DMS153 treated with DMSO at 0.1 percent for 48 hours (cell line): ENCODE results near the gene CARD19.
A peak's percentile ranks its signal among the peaks of the same experiment; 100 is the strongest.

Experiments used
- DNase-seq: peaks from one replicate; lab custom pipeline; 2025; ENCODE audit not compliant: unreplicated experiment; lab: John Stamatoyannopoulos, UW

The CARD19 gene

GRCh38 chr9:93117924-93118862 is 22.2 kb downstream of the CARD19 start:
- DNase-seq = no peak

DNA sequence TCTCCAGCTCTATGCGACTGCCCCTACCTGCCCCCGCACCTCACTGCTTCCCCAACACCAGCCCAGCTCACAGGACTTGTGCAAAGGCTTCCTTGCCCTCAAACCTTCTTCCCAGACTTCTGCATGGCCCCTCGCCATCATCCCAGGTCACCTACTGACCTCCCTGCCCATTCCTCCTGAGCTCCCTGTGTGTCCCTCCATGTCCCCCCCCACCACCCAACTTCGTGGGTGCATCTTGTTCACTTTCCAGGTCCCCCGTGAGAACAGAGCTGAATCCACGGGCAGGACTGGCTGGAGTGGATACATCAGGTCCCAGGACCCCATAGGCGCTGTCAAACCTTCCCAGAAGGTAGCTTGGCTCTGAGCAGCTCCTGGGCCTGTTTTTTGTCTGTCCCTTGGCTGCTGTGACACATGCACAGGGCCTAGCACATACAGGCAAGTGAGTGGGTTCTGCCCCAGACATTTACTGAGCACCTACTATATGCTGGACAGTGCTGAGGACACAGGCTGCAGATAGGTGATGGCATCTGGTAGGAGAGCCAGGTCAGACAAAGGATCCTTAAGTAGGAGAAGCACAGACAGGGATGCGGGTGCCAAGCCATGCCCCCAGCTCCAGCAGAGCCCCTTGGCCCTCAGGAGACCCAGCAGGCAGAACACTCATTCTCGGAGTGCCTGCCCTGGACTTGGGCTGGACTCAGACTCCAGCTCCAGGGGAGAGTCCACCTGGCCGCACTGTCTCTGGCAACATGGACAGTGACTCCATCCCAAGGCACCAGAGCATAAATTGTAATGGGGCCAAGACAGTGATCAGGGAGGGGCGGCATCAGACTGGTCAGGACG is 23.1 kb downstream of the CARD19 start:
- no peak for DNase-seq

DNA sequence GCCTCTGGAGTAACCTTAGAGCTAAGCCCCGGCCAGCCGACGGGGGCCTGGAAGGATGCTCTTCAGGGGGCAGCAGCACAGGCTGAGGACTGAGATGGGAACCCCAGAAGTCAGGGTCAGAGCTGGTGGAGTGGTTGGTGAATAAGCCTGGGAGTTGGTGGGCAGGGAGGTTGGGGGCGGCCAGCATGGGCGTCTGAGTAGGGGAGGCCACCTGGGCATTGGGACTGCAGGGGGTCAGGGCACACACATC is 23.6 kb downstream of the CARD19 start:
- DNase-seq = no peak

DNA sequence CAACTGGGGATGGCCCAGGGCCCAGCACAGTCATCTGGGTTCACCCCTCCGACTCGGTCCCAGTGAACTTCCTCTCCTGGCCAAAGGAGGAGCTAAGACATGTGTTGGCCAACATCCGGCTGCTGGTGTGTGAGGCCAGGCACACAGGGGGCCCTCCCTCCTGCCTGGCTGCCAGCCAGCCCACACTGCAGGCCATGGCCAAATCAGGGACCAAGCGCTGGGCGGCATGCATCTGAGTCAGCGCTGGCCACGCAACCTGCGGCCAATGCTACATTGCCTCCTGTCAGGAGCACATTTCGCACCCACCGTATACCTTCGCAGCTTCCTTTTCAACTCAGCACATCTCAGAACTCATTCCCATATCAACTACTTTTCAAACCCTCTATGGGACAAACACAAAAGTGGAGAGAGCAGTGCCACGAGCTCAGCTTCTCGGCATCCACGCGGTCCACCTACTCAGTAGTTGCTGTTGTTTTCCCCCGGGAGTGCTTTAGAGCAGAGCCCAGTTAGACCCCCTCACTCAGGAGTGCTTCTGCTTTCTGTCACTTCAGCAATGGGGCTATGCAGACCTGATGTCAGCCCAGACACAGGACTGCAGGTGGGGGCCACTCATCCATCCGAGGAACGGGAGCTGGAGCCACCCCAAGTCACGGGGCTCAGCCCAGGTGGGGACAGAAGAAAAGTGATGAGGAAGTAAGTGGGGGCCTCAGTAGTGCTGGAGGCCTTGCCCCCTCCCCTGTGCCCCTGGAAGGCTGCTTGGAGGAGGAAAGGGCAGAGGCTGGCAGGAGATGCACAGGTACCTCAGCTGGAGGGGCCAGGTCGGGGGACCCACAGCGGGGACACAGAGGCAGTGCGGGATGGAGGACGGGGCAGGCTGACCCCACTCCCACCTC is 24.2 kb downstream of the CARD19 start:
- DNase-seq = peak; percentile 32

- DNase-seq = no peak
These were observed 24.9 kb downstream of the CARD19 start for GRCh38 chr9:93120846-93121315.

DNA sequence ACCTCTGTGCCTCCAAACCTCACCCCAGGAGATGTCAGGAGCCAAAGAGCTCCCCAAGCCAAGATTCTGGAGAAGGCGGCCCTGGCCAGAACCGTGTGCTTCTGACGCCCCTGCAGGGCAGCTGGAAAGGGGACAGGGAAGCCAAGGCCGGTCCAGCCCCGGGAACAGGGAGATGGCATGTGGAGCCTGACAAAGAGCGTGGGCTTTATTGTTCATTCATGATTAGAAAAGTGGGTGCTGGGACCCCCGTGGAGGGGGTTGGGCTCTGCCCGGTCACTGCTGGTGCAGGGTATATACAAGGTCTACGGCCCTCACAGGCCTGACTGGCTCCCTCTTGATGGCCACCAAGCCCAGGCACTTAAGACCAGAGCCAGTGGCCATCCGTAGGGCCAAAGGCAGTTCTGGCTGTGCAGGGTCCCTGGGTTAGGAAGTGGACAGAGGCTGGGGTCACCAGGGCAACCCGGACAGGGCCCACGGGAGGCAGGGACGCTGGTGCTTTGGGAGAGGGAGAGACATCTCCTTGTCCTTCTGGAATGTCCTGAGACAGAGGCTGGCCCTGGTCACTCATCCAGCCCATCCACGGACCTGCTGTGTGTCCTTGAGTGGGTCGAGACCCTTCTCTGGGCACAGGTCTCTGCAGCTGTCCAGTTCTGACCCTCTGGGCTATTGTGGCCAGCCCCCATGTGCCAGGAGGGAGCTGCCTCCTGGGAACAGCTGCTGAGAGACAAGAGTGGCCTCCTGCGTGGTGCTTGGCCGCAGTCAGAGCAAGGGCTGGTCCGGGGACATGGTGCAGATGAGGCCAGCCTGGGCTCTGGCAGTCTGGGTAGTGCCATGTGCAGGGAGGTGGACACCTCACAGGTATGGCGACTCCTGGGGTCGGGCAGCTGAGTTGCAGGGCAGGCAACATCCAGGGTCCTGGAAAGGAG is 25.6 kb downstream of the CARD19 start:
- DNase-seq = no peak

DNA sequence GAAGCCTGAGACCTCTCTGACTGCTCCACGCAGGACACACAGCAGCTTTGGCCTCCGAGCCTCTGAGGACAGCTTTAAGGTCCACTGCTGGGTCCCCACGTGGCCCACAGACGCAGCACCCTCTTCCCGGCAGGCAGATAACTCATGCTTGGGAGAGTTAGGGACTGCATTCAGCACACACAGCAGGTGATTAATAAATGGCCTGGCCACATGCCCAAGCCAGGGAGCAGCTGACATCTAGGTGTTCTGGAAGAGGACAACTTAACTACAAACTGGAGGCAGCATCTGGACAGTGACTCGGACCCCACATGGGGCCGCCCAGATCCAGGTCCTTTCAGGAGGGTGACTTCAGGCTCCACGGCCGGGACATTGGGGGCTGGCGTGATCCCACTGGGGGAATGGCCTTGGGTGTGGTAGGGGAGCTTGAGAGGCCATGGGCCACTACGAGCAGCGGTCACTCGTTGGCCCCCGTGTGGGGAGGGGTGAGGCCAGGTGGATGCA is 26.8 kb downstream of the CARD19 start:
- DNase-seq = no peak

GRCh38 chr9:93123561-93124283 is 27.7 kb downstream of the CARD19 start:
- DNase-seq = no peak

DNA sequence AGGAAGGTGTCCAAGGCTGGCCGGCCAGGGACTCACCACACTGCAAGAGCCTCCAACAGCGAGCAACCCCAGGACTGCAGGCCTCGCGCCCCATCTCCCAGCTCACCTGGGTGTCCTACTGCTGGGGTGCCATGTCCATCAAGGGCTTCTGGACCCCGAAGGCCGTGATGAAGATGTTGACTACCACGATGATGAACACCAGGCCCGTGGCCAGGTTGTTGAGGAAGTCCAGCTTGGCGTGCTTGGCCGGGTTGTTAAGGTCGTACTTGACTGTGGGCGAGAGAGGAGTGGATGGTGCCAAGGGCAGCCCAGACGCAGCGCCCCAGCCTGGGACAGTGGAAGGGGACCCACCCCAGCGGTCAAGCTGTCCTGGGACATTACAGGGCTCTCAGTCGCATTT is 28.8 kb downstream of the CARD19 start:
- no peak for DNase-seq

- no peak for DNase-seq
These were observed 29.4 kb downstream of the CARD19 start for GRCh38 chr9:93125331-93125894.

GRCh38 chr9:93126151-93126781 is 30.2 kb downstream of the CARD19 start:
- no peak for DNase-seq

DNA sequence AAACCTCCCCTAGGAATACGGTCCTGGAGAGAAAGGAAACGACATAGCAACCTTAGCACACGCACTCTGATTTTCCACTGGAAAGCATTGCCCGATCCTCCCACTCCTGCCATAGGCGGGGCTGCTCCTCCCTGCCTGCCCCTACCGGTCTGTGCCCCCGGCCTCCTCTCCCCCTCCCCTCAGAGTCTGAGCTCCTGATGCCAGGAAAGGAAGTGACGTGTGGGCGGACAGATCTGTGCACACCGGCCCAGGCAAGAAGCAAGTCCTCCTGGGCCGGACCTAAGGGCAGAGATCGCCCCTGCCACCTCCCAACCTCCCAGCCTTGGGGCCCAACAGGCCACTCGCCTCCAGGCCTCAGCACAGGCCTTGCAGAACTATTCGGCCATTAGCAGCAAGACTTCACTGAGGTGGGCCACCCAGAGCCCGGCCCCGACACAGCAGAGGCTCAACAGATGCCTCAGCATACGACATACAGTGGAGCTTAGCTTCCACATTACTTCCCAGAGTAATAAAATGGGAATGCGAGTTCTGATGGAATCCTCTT is 30.9 kb downstream of the CARD19 start:
- DNase-seq = no peak

GRCh38 chr9:93127395-93127911 is 31.4 kb downstream of the CARD19 start:
- DNase-seq = no peak

DNA sequence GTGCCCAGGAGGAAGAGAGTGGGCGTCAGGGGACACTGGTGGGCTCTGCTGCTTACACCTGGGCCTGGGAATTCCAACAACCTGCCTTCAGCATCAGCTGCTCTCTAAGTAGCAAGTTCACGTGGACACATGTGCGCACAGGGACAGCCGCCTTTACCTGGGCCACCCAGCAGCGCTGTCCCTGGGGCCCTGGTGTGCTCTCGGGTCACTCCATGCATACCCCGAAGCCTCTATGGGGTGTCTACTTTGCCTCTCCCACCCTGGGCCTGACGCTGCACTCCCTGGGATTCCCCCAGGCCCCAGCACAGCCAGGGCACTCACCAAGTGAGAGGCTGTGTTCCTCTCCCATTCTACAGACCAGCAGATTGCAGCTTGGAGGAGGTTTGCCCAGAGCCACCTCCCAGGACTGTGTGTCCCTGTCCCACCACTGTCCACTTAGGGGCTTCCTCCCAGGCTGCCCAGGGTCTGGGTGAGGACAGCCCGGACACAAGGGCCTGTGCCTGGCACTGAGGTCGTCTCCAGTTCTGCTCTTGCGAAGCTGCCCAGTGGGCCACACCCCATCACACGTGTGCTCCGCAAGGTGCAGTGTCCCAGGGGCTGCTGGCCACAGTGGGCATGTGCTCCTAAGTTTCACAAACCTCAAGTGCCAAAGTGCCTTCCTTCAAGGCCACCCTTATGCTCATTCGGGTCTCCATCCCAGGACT is 32.1 kb downstream of the CARD19 start:
- no peak for DNase-seq

DNA sequence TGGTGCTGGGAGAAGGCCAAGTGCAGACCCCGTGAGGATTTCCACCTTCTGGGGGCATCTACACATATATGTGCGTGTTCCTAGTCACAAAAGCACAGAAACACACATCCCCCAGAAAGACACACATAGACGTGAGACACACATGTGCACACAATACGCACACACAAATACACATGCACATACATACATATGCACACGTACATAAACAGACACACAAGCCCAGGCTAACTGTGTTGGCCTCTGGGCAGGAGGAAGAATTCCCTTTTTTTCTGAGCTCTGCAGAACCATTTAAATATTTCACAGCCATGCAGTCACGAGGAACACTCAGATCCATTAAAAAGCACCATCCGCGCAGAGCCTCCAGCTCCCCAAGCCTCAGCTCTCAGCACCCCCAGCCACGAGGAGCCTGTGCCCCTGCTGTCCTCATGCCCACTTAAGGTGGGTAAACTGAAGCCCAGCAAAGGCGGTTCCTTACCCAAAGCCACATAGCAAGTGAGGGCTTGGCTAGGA is 32.8 kb downstream of the CARD19 start:
- no peak for DNase-seq

DNA sequence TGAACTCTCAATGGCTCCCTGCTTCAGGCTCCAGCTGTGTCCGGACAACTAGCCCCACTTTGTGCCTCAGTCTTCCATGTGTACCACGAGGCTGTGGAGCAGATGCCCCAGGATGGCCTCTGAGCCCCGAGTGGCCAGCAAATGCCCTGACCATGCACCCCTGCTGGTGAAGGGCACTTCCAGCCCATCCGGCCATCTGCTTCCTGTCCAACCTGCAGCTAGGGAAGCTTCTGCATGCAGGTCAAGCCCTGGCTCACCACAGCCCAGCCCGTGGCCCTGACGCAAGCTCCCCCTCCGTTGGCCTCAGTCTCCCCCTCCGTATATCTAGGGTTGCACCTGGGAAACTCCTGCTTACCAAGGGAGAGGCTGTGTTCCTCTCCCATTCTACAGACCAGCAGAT is 33.3 kb downstream of the CARD19 start:
- DNase-seq = no peak
